Activated CD4-positive, alpha-beta T cell treated with anti-CD3 and anti-CD28 coated beads for 48 hours (primary cell): ENCODE measurements around the gene SORCS2.

Source experiments
- DNase-seq: peaks from one replicate; pipeline ENCODE4 v3.0.0-alpha.2; 2020

SORCS2 gene

DNA sequence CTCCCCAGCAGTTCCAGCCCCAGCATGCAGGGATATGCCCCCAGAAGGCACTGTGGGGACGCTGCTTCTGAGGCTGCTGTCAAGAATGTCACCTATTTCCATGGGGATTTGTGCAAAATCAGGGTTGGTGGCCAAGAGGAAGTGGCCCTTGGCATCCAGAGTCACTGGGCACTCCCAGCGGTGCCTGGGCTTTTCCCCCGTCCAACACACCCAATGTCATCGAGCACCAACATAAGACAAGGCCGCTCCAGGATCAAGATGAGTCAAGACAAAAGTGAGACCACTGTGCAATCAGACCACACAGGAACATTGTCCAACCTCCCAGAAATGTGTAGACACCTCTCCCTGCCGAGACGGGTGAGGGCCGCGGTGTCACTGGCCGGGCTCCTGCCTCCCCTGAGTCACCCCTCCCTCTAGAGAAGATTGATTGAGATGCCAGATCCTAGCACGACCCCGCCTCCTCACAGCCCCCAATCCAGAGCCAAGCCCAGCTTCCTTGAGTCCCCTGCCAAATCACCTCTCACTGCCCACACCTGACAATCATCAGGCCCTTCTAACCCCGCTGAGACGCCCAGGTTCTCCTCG lies 553.1 kb downstream of the SORCS2 start:
- DNase-seq: no peak

DNA sequence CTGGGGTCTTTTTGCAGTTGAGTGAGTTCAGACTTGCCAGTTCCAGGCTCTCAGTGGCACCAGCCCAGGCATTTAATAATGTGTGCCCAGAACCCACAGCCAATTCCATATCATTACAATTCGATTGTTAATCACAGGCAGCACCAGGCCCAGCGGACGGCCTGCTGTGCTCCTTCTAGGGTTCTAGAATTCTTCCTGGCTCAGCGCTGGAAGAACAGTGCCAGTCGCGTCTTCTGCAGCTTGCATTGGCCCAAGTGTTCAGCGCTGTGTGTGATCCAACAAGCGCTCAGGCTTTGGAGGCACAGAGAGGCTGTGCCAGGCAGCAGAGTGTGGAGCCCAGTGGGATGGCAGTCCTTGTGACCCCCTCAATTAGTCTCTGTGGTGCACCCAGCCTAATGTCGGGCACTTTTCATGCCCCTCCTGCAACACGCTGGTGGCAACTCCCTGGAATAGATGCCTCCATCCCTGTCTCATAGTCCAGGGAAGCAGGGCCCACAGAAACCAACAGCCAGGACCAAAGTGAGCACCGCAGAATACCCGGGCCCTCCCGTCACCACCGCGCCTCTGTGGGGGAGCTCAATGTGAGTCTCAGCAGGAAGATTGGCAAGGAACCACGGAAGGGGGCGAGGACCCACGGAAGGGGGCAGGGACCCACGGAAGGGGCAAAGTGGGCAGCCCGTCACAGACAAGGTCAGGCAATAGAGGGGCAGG lies 554.2 kb downstream of the SORCS2 start:
- no peak for DNase-seq

DNA sequence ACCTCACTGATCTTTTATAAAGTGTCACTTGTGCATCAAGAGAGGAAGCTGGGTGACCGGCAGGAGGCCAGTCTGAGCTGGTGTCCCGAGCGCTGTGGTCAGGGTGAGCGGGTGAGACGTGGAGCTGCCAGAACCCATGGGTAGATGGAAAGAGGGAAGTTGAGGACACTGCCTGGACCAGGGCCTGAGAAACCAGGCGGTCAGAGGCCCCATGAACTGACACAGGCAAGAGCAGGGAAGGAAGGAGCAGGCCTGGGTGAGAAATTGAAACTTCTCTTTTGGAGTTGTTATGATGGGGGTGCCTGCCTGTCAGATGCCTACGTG lies 554.7 kb downstream of the SORCS2 start:
- DNase-seq: no peak

DNA sequence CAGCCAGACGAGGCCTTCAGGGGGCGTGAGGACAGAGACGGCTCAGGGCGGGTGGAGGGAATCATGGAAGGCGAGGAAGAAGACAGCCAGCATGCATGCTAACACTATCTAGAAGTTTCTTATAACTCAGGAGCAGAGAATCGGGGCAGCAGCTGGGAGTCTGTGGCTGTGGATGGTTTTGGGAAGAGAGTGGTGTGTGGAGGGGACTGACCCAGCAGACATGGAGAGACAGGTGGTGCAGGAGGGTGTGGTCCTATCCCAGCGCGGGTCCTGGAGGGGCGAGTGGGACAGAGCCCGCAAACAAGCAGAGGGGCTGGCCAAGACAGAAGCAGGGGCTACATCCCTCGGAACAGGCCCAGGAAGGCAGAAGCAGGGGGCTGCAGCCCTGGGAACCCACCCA lies 555.2 kb downstream of the SORCS2 start:
- DNase-seq: no peak

DNA sequence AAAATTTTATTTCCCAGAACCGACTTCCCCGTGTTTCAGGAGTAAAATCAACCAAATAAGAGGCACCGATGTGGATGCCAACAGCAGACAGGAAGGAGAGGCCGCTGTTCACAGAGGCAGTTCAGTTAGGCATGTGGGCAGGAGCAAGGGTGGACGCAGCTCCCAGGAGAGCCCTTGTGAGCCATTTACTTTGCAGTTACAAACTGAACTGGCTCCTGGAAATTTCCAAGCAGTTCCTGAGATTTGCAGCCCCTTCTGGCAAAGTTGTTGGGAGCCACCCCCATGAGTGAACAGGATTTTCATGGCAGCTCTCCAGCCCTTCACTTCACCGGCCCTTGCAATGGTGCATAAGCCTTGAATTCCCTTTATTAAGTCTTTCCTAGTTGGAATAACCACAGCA lies 558.2 kb downstream of the SORCS2 start:
- no peak for DNase-seq

DNA sequence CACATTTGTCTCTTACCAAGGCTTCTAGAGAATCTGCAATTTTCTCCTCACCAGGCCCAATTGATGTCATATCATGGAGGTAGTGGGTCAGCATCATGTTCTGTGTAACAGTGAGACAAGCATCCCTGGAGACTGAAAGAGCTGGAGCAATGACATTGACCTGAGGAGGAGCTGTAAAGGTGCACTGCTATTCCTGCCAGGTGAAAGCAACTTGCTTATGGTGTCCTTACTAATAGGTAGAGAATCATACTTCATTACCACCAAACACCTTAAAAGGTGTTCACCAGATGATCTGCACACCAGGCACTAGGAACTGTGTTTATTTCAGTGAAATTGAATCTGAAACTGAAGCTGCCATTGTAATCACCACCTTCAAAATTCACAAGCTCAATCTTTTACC lies 558.6 kb downstream of the SORCS2 start:
- no peak for DNase-seq

DNA sequence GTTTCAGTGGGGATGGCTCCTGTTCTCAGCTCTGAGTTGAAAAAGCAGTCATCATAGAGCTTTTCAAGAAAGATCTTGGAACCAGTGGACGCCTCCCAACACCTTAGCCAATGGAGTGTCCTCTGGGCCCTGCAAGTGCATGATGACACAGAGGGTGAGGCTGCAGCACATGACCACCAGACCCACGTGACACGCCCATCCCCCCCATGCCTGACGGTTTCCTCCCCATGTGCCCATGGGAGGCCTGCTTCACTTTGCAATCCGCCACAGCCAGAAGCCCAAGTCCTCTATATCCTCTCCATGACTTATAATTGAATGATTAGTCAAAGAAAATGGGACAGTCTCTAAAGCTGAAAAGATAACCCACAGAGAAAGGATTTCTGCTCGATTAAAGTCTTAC lies 560.3 kb downstream of the SORCS2 start:
- DNase-seq: no peak

DNA sequence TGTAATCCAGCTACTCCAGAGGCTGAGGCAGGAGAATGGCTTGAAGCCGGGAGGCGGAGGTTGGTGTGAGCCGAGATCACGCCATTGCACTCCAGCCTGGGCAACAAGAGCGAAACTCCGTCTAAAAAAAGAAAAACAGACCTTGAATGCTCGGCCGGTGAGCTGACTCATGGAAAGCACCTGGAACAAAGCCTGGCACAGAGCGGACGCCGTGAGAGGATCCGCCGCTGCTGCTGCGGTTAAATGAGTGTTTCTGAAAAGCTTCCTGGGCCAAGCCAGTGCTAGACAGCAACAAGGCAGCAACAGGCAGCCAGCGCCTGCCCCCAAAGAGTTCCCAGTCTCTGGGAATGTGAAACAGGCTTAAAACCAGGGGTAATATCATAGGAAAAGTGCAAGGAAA lies 560.9 kb downstream of the SORCS2 start:
- no peak for DNase-seq

DNA sequence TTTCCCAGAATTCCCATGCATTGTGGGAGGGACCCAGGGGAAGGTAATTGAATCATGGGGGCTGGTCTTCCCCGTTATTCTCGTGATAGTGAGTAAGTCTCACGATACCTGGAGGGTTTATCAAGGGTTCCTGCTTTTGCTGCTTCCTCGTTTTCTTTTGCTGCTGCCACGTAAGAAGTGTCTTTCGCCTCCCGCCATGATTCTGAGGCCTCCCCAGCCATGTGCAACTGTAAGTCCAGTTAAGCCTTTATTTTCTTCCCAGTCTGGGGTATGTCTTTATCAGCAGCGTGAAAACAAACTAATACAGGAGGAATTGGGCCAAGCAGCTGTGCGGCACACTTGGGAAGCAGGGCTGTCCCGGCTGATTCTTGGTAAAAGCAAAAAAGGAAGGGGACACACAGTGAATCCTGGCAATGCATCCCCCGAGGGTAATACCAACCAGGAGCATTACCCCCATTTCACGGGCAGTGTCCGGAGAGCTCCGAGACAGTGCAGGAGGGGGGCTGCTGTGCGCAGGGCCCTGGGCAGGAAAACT lies 561.7 kb downstream of the SORCS2 start:
- DNase-seq: no peak

DNA sequence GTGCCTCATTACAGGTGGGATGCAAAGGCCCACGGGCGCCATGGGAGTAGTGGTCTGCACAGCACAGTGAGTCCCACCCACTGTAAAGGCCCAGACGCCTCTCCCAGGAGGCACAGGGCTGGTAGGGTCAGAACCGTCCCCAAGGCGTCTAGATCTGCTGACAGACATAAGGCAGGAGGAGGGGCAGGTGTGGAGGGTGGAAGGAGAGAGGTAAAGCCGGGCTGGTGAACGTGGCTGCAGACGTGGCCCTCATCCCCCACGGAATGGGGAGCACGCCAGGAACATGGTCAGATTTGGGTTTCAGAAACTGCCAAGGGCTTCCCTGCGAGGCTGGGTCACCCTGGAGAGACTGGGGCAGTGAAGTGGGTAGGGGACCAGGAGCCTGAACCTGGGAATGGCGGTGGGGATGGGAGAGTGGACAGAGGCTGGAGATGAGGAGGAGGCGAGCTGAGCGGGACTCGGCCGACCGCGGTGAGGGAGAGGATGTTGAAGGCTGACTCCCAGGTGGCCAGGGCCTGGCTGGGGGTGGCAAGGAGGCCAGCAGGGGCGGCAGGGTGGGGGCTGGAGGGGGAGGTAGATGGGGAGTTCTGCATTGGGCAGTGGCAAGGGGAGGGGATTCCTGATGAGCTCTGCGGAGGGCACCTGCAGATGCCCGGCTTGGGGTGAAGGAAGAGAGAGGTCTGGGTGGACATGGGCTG lies 562.4 kb downstream of the SORCS2 start:
- DNase-seq: no peak

DNA sequence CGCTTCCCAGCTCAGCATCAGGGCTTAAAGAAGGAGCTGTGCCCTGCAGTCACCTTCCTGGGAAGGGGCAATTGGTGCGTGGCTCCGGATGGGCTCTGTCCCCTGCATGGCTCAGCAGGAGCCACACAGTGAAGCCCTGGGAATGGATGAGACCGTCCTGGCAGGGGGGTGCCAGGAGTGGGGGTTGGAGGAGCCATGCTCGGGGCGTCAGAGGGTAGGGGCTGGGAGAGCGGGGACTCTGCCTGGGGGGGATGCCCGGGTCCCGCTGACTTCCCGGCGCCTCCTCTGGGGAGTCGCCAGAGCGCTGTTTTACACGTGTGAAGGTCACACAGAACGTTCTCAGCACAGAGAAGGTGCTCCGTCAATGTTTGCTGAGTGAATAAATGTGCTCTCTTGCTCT lies 563.2 kb downstream of the SORCS2 start:
- no peak for DNase-seq

DNA sequence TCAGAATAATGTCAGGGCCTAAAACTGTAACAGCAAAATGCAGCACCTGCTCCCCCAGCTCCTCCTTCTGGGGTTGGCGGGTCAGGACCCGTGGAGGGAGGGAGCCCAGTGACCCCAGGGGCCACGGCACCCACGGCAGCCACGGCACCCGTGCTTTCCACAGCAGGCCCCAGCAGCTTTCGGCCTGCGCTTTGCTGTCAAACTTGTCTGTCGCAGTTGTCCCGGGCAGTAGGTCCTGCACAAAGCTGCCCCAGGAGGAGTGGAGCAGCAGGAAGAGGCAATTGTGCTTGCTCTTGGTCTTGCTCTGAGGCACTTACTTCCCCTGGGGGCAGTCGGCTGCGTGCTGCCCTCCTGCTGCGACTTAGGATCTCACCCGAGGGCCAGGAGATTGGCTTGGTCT lies 563.7 kb downstream of the SORCS2 start:
- no peak for DNase-seq

DNA sequence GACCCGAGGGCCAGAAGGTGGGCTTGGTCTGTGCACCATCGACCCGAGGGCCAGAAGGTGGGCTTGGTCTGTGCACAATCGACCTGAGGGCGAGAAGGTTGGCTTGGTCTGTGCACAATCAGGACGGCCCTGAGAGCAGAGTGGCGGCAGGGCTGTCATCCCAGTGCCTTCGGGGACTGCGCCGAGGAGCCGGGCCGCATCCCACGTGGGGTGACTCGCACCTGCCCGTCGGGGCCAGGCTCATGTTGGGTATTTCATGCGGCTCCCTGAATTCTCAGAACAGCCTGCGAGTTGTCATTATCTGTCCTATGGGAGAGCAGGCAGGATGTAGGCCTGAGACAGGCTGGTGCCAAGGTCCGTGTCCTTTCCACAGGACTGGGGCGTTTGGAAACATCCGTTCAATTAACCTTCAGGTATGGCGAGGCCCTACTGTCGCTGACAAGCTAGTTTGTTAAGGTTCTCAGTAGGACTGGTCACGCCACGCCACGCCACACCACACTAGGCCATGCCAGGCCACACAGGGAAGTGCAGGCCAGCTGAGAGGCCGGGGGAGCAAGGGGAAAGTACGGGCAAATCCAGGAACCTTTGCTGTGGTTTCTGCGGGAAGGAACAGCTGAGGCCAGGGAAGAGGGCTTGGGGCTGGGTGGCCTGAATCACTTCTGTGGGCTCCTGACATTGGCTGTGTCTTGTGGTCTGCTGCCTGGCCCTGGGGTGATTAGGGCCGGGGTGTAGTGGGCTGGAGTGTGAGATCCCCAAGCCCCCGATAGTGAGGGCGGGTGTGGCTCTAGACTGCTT lies 564.4 kb downstream of the SORCS2 start:
- no peak for DNase-seq

DNA sequence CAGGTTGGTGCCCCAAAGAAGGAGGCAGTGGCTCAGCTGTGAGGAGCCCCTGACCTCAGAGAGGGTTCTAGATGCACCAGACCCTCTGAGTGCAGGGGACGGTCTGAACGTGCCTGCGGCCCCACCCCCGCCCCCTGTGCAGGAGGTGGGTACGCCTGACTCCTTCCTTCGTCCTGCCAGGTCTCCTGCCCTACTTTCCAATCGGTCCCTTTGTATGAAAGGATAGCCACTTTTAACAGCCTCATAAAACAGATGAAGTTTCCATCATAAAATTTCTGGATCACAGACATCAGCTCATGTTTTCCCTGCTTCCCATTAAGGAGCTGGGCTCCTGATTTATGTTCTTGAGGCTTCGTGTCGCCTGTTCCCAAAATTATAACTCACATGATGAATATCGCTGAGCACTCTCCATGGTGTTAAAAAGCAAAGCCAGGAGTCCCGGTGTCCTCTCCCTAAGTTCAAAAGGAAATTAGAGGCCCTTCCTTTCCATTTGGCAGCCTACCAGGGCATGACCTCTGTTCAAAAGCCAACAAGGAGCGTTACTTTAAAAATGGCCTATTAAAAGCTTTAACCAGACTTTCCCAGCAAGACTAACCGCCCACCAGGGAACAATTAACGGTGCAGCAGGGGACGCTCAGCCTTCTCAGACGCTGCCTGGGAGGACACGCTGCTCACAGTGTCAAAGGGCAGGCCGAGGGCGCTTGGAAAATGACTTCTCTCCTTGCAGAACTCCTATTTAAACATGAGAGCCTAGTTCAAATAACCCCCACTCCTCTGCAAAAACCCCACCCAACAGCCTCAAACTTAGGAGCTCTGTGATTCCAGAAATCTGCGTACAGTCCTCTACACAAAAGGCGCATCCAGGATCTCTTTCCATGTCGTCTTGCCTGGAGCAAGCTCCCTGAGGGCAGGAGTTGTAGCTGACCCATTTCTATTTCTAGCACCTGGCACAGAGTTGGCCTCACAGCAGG lies 565.4 kb downstream of the SORCS2 start:
- DNase-seq: no peak

DNA sequence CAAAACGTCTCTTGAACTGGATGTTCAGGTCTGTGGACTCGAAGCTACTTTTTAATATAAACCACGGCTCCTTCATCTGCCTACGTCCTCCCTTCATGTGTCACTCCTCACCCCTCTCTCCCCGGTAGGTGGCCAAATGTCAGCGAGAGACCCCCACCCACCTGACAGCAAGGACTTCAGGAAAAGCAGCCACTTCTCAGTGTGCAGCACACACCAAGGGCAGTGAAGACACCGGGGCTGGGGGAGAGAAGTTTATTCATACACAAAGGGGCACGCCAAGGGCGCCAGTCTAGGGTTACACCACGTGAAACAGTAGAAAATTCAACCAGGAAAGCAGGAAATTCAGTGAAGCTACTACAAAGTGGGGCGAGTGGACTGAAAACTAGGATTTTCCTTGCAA lies 566.1 kb downstream of the SORCS2 start:
- no peak for DNase-seq

DNA sequence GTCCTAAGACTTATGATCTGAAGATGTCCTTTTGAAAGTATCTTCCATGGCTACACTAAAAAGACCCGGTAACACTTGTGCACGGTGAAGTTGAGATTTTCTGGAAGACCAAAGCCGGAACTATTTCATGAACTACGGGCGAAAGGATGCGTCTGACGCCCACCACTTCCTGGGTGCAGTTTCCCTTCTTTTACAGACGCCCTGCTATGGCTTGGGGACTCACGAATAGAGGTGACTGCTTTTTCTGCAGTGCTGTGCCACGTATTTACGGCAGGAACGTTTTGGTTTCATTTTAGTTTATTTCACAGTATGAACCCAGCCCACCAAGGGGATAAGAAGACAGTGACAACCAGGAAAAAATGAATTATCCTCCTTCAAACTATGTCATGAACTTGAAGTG lies 566.9 kb downstream of the SORCS2 start:
- peak; percentile 79 for DNase-seq

DNA sequence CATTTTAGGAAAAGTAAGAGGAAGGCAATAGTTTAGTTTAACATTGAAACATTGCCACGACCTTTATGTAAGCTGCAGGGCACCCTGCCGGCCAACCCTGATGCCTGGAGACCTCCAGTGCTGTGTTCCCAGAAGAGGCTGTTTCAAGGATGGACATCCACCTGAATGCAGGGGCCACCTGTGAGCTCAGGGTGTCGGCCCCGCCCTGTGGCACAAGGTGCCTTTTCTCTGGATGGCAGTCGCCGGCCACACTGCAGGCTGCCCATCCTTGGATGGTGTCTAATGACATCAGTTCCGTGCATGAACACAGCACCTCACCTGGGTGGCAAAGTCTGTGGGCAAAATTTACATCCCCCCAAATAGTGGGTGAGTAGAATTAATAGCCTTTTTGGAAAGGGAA lies 567.3 kb downstream of the SORCS2 start:
- DNase-seq: no peak

DNA sequence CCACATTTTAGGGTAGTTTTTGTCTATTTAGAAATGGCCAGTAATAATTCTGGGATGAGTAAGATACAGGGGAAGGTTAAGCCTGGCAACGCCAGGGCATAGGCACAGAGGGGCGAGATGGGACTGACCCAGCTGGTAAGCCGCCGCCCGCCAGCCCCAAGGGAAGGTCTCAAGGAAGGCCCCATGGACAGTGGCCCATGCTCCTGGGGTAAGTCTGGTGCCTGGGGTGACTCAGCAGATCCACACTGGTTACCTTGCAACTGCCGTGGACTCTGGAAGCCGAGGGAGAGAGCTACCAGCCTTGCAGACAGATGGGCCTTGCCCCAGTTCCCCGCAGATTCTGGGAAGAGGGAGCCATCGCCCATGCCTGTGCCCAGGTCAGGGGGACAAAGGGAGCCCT lies 567.9 kb downstream of the SORCS2 start:
- DNase-seq: no peak

DNA sequence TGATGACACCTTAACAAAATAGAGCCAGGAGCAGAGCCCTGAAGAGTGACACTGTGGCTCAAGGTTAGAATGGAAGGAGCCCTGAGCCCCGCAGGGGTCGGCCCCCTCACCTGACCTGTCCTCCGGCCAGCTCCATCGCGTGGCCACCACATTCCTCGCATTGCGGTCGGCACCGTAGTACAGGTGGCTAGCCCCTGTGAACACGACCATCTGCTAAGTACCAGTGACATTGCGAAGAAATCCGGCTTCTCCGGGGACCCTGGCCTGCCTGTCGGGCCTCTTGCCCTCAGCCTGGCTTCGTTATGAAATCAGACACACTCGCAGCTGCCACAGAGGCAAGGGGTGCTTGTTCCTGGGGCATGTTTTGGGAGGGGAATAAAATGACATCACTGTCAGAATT lies 568.4 kb downstream of the SORCS2 start:
- DNase-seq: no peak

DNA sequence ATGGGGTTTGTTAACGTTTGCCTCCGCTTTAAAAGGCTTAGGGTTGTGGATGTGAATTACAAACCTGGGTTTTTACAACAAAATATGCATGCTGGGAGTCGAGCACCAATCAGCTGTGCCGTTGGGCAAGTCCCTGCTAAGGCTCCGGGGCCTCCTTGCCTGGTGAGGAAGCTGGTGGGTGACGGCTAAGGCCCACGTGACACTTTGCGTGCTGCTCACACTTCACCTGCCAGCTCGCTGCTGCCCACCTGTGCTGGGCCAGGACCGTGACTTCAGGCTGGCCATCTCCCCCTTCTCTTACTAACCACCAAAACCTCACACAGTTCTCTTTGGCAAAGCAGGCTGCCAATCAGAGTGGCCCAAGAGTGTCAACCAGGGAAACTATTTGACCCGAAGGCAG lies 569.0 kb downstream of the SORCS2 start:
- no peak for DNase-seq

DNA sequence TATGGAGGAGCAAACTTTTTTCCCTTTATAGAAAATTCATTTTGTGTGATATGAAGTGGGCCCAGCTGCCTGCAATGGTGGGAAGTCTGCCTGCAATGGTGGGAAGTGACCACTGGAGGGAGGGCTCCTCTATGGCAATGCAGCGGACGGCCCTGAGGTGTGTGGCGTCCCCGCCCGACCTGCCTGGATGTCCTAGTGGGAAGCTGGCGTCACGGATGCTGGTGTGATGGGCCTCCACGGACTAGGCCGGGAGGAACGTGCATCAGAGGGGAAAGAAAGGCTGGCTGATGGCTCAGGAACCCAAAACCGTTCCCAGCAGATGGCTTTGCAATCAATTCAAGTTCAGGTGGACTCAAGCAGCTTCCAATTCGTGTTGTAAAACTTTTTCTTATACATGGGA lies 569.4 kb downstream of the SORCS2 start:
- DNase-seq: peak; percentile 74

DNA sequence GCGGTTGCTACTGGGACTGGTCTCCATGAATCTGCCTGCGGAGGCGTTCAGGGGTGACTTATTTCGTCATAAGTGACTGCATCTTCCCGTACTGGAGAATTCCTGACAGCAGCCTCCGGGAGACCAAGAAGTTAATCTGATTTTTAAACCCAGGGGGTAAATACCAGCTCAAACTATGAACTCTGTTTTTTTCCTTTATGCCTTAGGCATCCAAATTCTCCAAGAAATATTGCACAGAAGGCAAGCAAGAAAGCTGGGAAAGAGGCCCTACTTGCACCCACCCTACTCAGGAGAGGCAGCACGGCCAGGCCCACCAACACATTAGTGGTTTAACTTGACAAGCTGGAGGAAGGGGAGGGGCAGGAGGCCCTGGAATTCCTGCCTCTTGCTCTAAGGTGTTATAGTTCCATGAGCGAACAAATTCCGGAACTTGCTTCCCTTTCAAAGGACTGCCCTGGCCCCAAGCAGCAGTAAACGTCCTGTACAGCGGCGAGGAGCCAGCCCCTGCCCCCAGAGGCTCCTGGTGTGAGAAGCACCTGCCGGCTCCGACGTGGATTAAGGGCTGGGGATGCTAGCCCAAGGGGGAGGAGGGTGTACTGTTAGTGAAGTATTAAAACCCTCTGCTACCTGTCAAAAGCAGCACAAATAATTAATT lies 570.2 kb downstream of the SORCS2 start:
- no peak for DNase-seq
